Nephron (organoid): ENCODE measurements around the gene MKNK1.

Source experiments
- H3K27ac Mint-ChIP-seq, 3 experiments: 2 replicates each; pipeline ENCODE4 v1.8.0; 2020; ENCODE audit warnings: mixed read lengths in 3 of 3, mild to moderate bottlenecking in 2 of 3, moderate library complexity in 1 of 3
- H3K27me3 Mint-ChIP-seq: 2 replicates; pipeline ENCODE4 v1.8.0; 2021; ENCODE audit warnings: low read depth, mild to moderate bottlenecking, moderate library complexity, mixed read lengths
- H3K36me3 Mint-ChIP-seq: 2 replicates; pipeline ENCODE4 v1.8.0; 2020; ENCODE audit warnings: low read depth, mixed read lengths
- H3K4me1 Mint-ChIP-seq: 2 replicates; pipeline ENCODE4 v1.8.0; 2020; ENCODE audit warnings: mixed read lengths
- H3K4me3 Mint-ChIP-seq, 3 experiments: 2 replicates each; pipeline ENCODE4 v1.8.0; 2020; ENCODE audit warnings: mild to moderate bottlenecking in 3 of 3, mixed read lengths in 3 of 3, moderate library complexity in 2 of 3
- H3K9me3 Mint-ChIP-seq: 2 replicates; pipeline ENCODE4 v1.8.0; 2020; ENCODE audit warnings: mixed read lengths
- CTCF ChIP-seq, 3 experiments: fragments of 200-600 bp; sonication (generic); IDR thresholded peaks; one replicate each; pipeline ENCODE4 v1.5.0; 2021; ENCODE audit warnings: antibody characterized with exemption in 3 of 3; ENCODE audit not compliant: unreplicated experiment in 3 of 3

Gene MKNK1

GRCh38 chr1:46517010-46517600 is 87.0 kb downstream of the MKNK1 start:
- H3K9me3 Mint-ChIP-seq: no peaks in the 10 kb centered on the region
- H3K4me3 Mint-ChIP-seq: no peak overlapping the region
- peaks cover 73% of the 10 kb centered on the region for H3K27me3 Mint-ChIP-seq
- H3K36me3 Mint-ChIP-seq: no peaks in the 10 kb centered on the region
- H3K4me1 Mint-ChIP-seq: peaks cover 23% of the 10 kb centered on the region
- no peak overlapping the region for H3K27ac Mint-ChIP-seq
- no peak for TF ChIP-seq CTCF (IDR thresholded peaks at IDR 0.05; ENCODE audit: unreplicated experiment in 3 of 3)

- Mint-ChIP-seq H3K4me1 (peaks cover 18% of the 10 kb centered on the region), H3K36me3 (no peaks in the 10 kb centered on the region), H3K27me3 (peaks cover 75% of the 10 kb centered on the region), H3K9me3 (no peaks in the 10 kb centered on the region), H3K27ac (no peak overlapping the region), H3K4me3 (no peak overlapping the region)
- no peak for TF ChIP-seq CTCF (IDR thresholded peaks at IDR 0.05; ENCODE audit: unreplicated experiment in 3 of 3)
Measured at GRCh38 chr1:46516200-46516950, 87.7 kb downstream of the MKNK1 start.

DNA sequence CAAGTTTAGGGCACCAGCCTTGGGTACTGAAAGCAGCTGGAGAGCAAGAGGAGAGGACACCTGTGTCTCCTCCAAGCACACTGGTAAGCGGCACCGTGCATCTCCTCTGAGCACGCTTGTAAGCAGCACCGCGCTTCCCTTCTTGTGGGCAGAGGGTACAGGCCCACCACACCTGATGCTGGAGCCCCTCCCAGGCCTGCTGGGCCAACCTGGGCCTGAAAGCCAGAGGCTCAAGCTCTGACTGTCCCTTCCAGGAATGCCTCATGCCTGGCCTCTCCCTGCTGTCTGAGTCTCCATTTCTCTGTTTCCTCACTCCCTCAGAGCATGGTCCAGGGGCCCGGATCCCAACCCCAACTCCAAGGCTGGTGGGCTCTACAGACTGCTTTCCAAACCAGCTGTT is 88.5 kb downstream of the MKNK1 start:
- no peak overlapping the region for H3K4me3 Mint-ChIP-seq
- no peaks in the 10 kb centered on the region for H3K36me3 Mint-ChIP-seq

GRCh38 chr1:46513536-46513935 is 90.5 kb downstream of the MKNK1 start:
- Mint-ChIP-seq H3K36me3 (no peaks in the 10 kb centered on the region), H3K27ac (no peak overlapping the region), H3K4me1 (peaks cover 10% of the 10 kb centered on the region), H3K27me3 (peaks cover 64% of the 10 kb centered on the region), H3K4me3 (no peak overlapping the region), H3K9me3 (no peaks in the 10 kb centered on the region)
- no peak for TF ChIP-seq CTCF (IDR thresholded peaks at IDR 0.05; ENCODE audit: unreplicated experiment in 3 of 3)

More for the DNA sequence above, 88.5 kb downstream of the MKNK1 start:
- Mint-ChIP-seq H3K4me1 (peaks cover 16% of the 10 kb centered on the region), H3K27ac (no peak overlapping the region), H3K27me3 (peaks cover 71% of the 10 kb centered on the region), H3K9me3 (no peaks in the 10 kb centered on the region)
- TF ChIP-seq CTCF (IDR thresholded peaks at IDR 0.05; ENCODE audit: unreplicated experiment in 3 of 3): no peak

DNA sequence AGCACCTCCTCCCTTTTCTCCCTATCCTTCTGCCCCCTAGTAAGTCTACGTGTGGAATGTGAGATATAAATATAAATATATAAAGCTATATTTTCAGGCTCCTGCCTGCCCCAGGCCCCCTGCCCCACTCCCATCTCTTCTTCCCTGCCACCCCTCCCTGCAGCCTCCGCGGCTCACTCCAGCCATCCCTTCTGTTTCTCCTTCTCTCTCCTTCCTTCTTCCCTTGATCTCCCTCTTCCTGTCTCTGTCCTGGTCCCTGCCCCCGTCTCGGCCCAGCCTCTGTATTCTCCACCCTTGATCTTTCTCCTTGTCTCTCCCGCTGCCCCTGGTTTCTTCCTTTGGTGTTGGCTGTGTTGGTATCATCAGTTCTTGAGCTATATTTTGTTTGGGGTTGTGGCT is 91.3 kb downstream of the MKNK1 start:
- Mint-ChIP-seq H3K4me3 (no peak overlapping the region), H3K36me3 (no peaks in the 10 kb centered on the region), H3K27ac (no peak overlapping the region), H3K9me3 (no peaks in the 10 kb centered on the region), H3K4me1 (peaks cover 5% of the 10 kb centered on the region), H3K27me3 (peaks cover 63% of the 10 kb centered on the region)
- no peak for TF ChIP-seq CTCF (IDR thresholded peaks at IDR 0.05; ENCODE audit: unreplicated experiment in 3 of 3)
